Endothelial cell (in vitro differentiated cells): Measurements from ENCODE around the gene VAMP8. TPM values are rescaled to one million over a fixed set of nuclear protein-coding genes. Genes with fewer than 3 reads are reported as not detected.

Experiments
- DNase-seq: peaks from one replicate; pipeline ENCODE4 v3.0.0; 2021; ENCODE audit warnings: low spot score
- H3K27ac Mint-ChIP-seq: one replicate; pipeline ENCODE4 v1.8.0; 2021; ENCODE audit warnings: mixed read lengths, inconsistent platforms; ENCODE audit not compliant: unreplicated experiment
- H3K27me3 Mint-ChIP-seq: one replicate; pipeline ENCODE4 v1.8.0; 2021; ENCODE audit warnings: mild to moderate bottlenecking, moderate library complexity, mixed read lengths, inconsistent platforms; ENCODE audit not compliant: unreplicated experiment
- H3K36me3 Mint-ChIP-seq: one replicate; pipeline ENCODE4 v1.8.0; 2021; ENCODE audit warnings: mild to moderate bottlenecking, low read depth, mixed read lengths, inconsistent platforms; ENCODE audit not compliant: unreplicated experiment
- H3K4me1 Mint-ChIP-seq: one replicate; pipeline ENCODE4 v1.8.0; 2021; ENCODE audit warnings: mild to moderate bottlenecking, mixed read lengths, inconsistent platforms; ENCODE audit not compliant: unreplicated experiment
- H3K4me3 Mint-ChIP-seq: one replicate; pipeline ENCODE4 v1.8.0; 2021; ENCODE audit warnings: mild to moderate bottlenecking, mixed read lengths, inconsistent platforms; ENCODE audit not compliant: unreplicated experiment
- H3K9me3 Mint-ChIP-seq: one replicate; pipeline ENCODE4 v1.8.0; 2021; ENCODE audit warnings: mixed read lengths, inconsistent platforms; ENCODE audit not compliant: unreplicated experiment
- total RNA-seq: library from RNA; stranded (reverse); fragmentation: NEBNext Ultra II Directional; extraction: Animal tissue kit (Norgen Biotek cat#: 25700); gene quantifications from one replicate; pipeline ENCODE4 v1.2.1, GENCODE V29; 2021; ENCODE audit not compliant: unreplicated experiment
- TF ChIP-seq, protein P1 (sequence below): fragments of 200-600 bp; sonication (generic); IDR thresholded peaks from one replicate; pipeline ENCODE4 v1.5.0; 2021; ENCODE audit warnings: antibody characterized with exemption; ENCODE audit not compliant: unreplicated experiment

VAMP8 gene
- total RNA-seq, 1 donor from 2014 or later = 225 TPM

GRCh38 chr2:85580206-85580605, 2.8 kb downstream of the VAMP8 start:
- Mint-ChIP-seq H3K4me3 (peak overlapping the region; percentile 73), H3K27ac (no peak overlapping the region), H3K27me3 (peaks cover 9% of the 10 kb centered on the region), H3K4me1 (peaks cover 68% of the 10 kb centered on the region), H3K9me3 (no peaks in the 10 kb centered on the region), H3K36me3 (peaks cover 15% of the 10 kb centered on the region)
- no peak for DNase-seq
- TF ChIP-seq, protein P1, sequence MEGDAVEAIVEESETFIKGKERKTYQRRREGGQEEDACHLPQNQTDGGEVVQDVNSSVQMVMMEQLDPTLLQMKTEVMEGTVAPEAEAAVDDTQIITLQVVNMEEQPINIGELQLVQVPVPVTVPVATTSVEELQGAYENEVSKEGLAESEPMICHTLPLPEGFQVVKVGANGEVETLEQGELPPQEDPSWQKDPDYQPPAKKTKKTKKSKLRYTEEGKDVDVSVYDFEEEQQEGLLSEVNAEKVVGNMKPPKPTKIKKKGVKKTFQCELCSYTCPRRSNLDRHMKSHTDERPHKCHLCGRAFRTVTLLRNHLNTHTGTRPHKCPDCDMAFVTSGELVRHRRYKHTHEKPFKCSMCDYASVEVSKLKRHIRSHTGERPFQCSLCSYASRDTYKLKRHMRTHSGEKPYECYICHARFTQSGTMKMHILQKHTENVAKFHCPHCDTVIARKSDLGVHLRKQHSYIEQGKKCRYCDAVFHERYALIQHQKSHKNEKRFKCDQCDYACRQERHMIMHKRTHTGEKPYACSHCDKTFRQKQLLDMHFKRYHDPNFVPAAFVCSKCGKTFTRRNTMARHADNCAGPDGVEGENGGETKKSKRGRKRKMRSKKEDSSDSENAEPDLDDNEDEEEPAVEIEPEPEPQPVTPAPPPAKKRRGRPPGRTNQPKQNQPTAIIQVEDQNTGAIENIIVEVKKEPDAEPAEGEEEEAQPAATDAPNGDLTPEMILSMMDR = no peak

- TF ChIP-seq, protein P1 = no peak
- H3K4me3 Mint-ChIP-seq = peak overlapping the region; percentile 70
- H3K27ac Mint-ChIP-seq = peak overlapping the region; percentile 87
- H3K4me1 Mint-ChIP-seq = peaks cover 78% of the 10 kb centered on the region
- DNase-seq = no peak
- H3K36me3 Mint-ChIP-seq = peaks cover 15% of the 10 kb centered on the region
- no peaks in the 10 kb centered on the region for H3K9me3 Mint-ChIP-seq
- peaks cover 7% of the 10 kb centered on the region for H3K27me3 Mint-ChIP-seq
These were observed 5.1 kb downstream of the VAMP8 start for GRCh38 chr2:85582492-85582891.

DNA sequence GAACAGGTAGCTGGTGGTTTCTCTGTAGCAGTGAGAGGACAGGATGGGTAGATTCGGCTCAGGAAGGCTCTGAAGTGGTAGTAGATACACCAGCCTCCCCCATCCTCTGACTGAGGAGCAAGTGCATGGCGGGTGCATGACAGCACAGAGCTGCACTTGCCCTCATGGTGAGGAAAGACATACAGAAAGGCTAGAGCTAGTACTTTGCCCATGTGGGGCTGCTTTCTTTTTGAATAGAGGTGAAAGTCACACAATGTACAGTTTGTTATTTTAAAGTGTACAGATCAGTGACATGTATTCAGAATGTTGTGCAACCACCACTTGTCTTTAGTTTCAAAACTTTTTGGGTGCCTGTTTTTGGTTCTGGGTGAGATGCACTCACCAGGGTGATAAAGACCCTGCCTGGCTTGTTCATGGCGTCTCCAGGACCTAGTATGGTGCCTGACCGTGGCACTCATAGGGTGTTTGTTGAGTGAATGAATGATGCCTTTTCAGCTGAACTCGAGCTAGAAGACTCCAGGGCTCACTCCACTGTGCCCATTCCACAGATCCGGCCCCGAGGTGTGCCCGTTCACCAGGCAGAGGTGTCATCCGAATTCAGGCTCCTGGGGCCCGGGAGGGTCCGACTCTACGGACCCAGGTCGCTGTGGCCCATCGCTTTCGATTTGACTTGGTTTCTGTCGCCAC, 6.4 kb downstream of the VAMP8 start:
- H3K36me3 Mint-ChIP-seq = peaks cover 21% of the 10 kb centered on the region
- H3K4me1 Mint-ChIP-seq = peaks cover 77% of the 10 kb centered on the region
- peak overlapping the region; percentile 88 for H3K4me3 Mint-ChIP-seq
- no peak for DNase-seq
- H3K27me3 Mint-ChIP-seq = peaks cover 12% of the 10 kb centered on the region
- H3K27ac Mint-ChIP-seq = peak overlapping the region; percentile 91
- no peaks in the 10 kb centered on the region for H3K9me3 Mint-ChIP-seq
- TF ChIP-seq, protein P1 = no peak

- Mint-ChIP-seq H3K4me1 (peaks cover 76% of the 10 kb centered on the region), H3K27me3 (peaks cover 12% of the 10 kb centered on the region), H3K36me3 (peaks cover 21% of the 10 kb centered on the region), H3K9me3 (no peaks in the 10 kb centered on the region), H3K4me3 (peak within 1 kb of the TSS; percentile 88), H3K27ac (peak within 1 kb of the TSS; percentile 94)
- peak; percentile 37 for DNase-seq
- TF ChIP-seq, protein P1 = no peak
These were observed 7.0 kb downstream of the VAMP8 start, which contains the start of gene VAMP5 for GRCh38 chr2:85584354-85584856. Gene VAMP5, plus strand, starts transcription at chr2:85584431. Its CDS starts 60 bp downstream, at chr2:85584491.
